Activated naive CD4-positive, alpha-beta T cell treated with anti-CD3 and anti-CD28 coated beads, Interleukin-2, amount 50 U/mL, for 16 hours (primary cell): ENCODE measurements around the gene WWC1.
A peak's percentile ranks its signal among the peaks of the same experiment; 100 is the strongest.

ENCODE experiments used
- DNase-seq: peaks from one replicate; pipeline ENCODE4 v3.0.0-alpha.2; 2020

WWC1 gene

GRCh38 chr5:168455201-168455600, 163.8 kb downstream of the WWC1 start:
- DNase-seq: no peak

GRCh38 chr5:168457542-168457941, 166.1 kb downstream of the WWC1 start:
- DNase-seq: no peak

- no peak for DNase-seq
These were observed 169.2 kb downstream of the WWC1 start for GRCh38 chr5:168460606-168461005.

- no peak for DNase-seq
These were observed 171.6 kb downstream of the WWC1 start for GRCh38 chr5:168463081-168463480.

GRCh38 chr5:168464214-168464613, 172.8 kb downstream of the WWC1 start:
- DNase-seq: no peak

- no peak for DNase-seq
These were observed 173.2 kb downstream of the WWC1 start for GRCh38 chr5:168464641-168465040.

GRCh38 chr5:168467755-168468330, 176.4 kb downstream of the WWC1 start:
- no peak for DNase-seq

GRCh38 chr5:168468836-168469235, 177.4 kb downstream of the WWC1 start:
- DNase-seq: no peak

GRCh38 chr5:168469816-168470215, 178.4 kb downstream of the WWC1 start:
- DNase-seq: no peak

- DNase-seq: no peak
These were observed 180.3 kb downstream of the WWC1 start for GRCh38 chr5:168471785-168472184.

GRCh38 chr5:168472329-168472728, 180.9 kb downstream of the WWC1 start:
- no peak for DNase-seq

- DNase-seq: no peak
These were observed 182.9 kb downstream of the WWC1 start for GRCh38 chr5:168474319-168474718.

- no peak for DNase-seq
These were observed 185.6 kb downstream of the WWC1 start for GRCh38 chr5:168477060-168477459.

- no peak for DNase-seq
These were observed 187.7 kb downstream of the WWC1 start for GRCh38 chr5:168479166-168479565.

- DNase-seq: no peak
These were observed 189.2 kb downstream of the WWC1 start for GRCh38 chr5:168480601-168481000.

GRCh38 chr5:168481330-168481788, 189.9 kb downstream of the WWC1 start:
- DNase-seq: no peak

GRCh38 chr5:168482361-168482760, 190.9 kb downstream of the WWC1 start:
- DNase-seq: no peak

GRCh38 chr5:168486136-168486879, 194.9 kb downstream of the WWC1 start, which contains the start of gene RARS1:
TSS of gene RARS1 (plus strand) at chr5:168486471. CDS start at chr5:168486499, 28 bp downstream.
- DNase-seq: peak; percentile 92

GRCh38 chr5:168489059-168489458, 197.6 kb downstream of the WWC1 start:
- DNase-seq: no peak

GRCh38 chr5:168494057-168494555, 202.7 kb downstream of the WWC1 start:
- DNase-seq: no peak

- no peak for DNase-seq
These were observed 211.3 kb downstream of the WWC1 start for GRCh38 chr5:168502563-168503237.

GRCh38 chr5:168513861-168514428, 222.5 kb downstream of the WWC1 start:
- DNase-seq: no peak
